A673 (cell line): Measurements from ENCODE around the gene VENTX. TPM values are rescaled to one million over a fixed set of nuclear protein-coding genes. Genes with fewer than 3 reads are reported as not detected.

ENCODE experiments used
- BruUV-seq: library from RNA; stranded (reverse); fragments of 400-500 nt; replicated peaks from 2 replicates; lab custom pipeline; 2021; lab: Mats Ljungman, UMichigan
- CTCF ChIA-PET: fragments of 300-600 bp; sonication (Branson Sonifier 250); formaldehyde crosslinking; loops from one replicate; lab custom pipeline; 2022; ENCODE audit warnings: antibody characterized with exemption; lab: Charles Lee
- POLR2A ChIA-PET: fragments of 300-600 bp; sonication (Branson Sonifier 250); formaldehyde crosslinking; loops from one replicate; lab custom pipeline; 2022; ENCODE audit warnings: antibody characterized with exemption; ENCODE audit not compliant: low non-redundant PET; lab: Charles Lee
- DNase-seq: peaks from one replicate; pipeline ENCODE4 v3.0.0-alpha.2; 2015; ENCODE audit warnings: low spot score
- H3K27ac ChIP-seq: fragments of 200-600 bp; sonication (generic); 2 replicates; pipeline ENCODE4 v1.5.1; 2016; ENCODE audit warnings: mixed run types, low read depth, mild to moderate bottlenecking, mixed read lengths, antibody characterized with exemption, low read length; ENCODE audit not compliant: poor library complexity, severe bottlenecking
- H3K27me3 ChIP-seq: fragments of 200-600 bp; sonication (generic); replicated peaks from 2 replicates; pipeline ENCODE4 v1.6.1; 2017; ENCODE audit warnings: mixed run types, low read depth, mild to moderate bottlenecking, mixed read lengths, antibody characterized with exemption, low read length; ENCODE audit not compliant: insufficient read depth, poor library complexity
- H3K36me3 ChIP-seq: fragments of 200-600 bp; sonication (generic); 2 replicates; pipeline ENCODE4 v1.6.1; 2016; ENCODE audit warnings: mixed run types, mild to moderate bottlenecking, mixed read lengths, antibody characterized with exemption, low read length; ENCODE audit not compliant: insufficient read depth, poor library complexity, severe bottlenecking
- H3K4me1 ChIP-seq: fragments of 200-600 bp; sonication (generic); 2 replicates; pipeline ENCODE4 v1.6.1; 2017; ENCODE audit warnings: mixed run types, mild to moderate bottlenecking, mixed read lengths, antibody characterized with exemption, low read length; ENCODE audit not compliant: insufficient read depth, poor library complexity, severe bottlenecking
- H3K4me3 ChIP-seq: fragments of 200-600 bp; sonication (generic); 2 replicates; pipeline ENCODE4 v1.5.1; 2016; ENCODE audit warnings: low read depth, mixed run types, mild to moderate bottlenecking, mixed read lengths, low read length; ENCODE audit not compliant: poor library complexity, severe bottlenecking
- H3K9me3 ChIP-seq: fragments of 200-600 bp; sonication (generic); 2 replicates; pipeline ENCODE4 v1.6.1; 2016; ENCODE audit warnings: mixed run types, low read depth, mild to moderate bottlenecking, mixed read lengths, antibody characterized with exemption, low read length; ENCODE audit not compliant: poor library complexity, severe bottlenecking
- CTCF ChIP-seq: fragments of 300-800, 200-600 bp; sonication (generic); conservative IDR thresholded peaks from 2 replicates; pipeline ENCODE4 v1.5.1; 2017; ENCODE audit warnings: low read depth, mild to moderate bottlenecking, antibody characterized with exemption, low read length, moderate library complexity, mixed read lengths
- EZH2 ChIP-seq: fragments of 200-600 bp; sonication (generic); IDR thresholded peaks from 2 replicates; pipeline ENCODE4 v1.6.1; 2017; ENCODE audit warnings: borderline replicate concordance, low read depth, mild to moderate bottlenecking, mixed read lengths, antibody characterized with exemption, low read length; ENCODE audit not compliant: poor library complexity, severe bottlenecking
- intact Hi-C: fragments of 100-400 bp; cut with micrococcal nuclease; formaldehyde crosslinking; loops from one replicate; pipeline ENCODE4 v1.10.0; 2022; ENCODE audit not compliant: unreplicated experiment
- total RNA-seq: library from RNA; stranded (reverse); gene quantifications from 2 replicates; pipeline ENCODE4 v1.2.3, GENCODE V29; 2021

The VENTX gene
- total RNA-seq, 1 experiment from 2014 or later = not detected

DNA sequence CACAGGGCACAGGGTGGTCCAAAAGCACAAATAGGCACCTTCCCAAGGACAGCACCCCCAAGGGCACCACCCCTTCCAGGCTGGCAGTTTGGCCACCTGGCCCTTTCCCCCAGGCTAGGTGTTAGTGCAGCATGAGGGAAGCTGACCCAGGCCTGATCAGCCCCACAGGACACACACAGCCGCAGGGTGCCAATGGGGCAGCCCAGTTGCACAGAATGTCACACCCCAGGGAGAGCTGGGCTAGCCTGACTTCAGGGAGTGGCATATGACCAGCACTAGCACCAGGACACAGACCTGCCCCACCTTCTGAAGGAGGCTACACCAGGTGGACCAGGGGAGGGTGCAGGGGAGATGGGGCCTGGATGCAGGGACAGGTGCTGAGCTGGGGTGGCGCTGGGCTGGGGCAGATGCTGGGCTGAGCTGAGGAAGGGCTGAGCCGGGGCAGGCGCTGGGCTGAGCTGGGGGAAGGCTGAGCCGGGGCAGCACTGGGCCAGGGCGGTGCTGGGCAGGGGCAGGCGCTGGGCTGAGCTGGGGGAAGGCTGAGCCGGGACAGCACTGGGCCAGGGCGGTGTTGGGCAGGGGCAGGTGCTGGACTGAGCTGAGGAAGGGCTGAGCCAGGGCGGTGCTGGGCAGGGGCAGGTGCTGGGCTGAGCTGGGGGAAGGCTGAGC, 42.9 kb downstream of the VENTX start:
- Histone ChIP-seq H3K27ac (no peak overlapping the region), H3K27me3 (peaks cover 11% of the 10 kb centered on the region), H3K9me3 (no peaks in the 10 kb centered on the region), H3K4me1 (no peaks in the 10 kb centered on the region), H3K36me3 (peaks cover 33% of the 10 kb centered on the region), H3K4me3 (no peak overlapping the region)
- intact Hi-C loops = no loop called here
- CTCF ChIA-PET = no interaction called here
- TF ChIP-seq EZH2 (no peak), CTCF (no peak)
- BruUV-seq = no TSS peak
- DNase-seq = no peak
- POLR2A ChIA-PET = no interaction called here

DNA sequence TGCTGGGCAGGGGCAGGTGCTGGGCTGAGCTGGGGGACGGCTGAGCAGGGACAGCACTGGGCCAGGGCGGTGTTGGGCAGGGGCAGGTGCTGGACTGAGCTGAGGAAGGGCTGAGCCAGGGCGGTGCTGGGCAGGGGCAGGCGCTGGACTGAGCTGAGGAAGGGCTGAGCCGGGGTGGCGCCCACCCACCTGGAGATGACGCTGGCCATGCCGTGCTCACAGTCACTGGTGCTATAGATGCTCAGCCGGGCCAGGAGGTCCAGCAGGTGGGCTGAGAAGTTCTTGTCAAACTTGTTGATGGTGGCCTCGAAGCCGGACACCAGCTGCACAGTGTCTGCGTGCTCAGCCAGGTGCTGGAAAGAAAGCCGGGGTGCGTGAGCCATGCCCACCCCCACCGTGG, 43.4 kb downstream of the VENTX start:
- Histone ChIP-seq H3K9me3 (no peaks in the 10 kb centered on the region), H3K4me1 (no peaks in the 10 kb centered on the region), H3K27me3 (peaks cover 6% of the 10 kb centered on the region), H3K27ac (no peak overlapping the region), H3K36me3 (peaks cover 33% of the 10 kb centered on the region), H3K4me3 (no peak overlapping the region)
- TF ChIP-seq EZH2 (no peak), CTCF (no peak)
- POLR2A ChIA-PET = no interaction called here
- CTCF ChIA-PET = no interaction called here
- intact Hi-C loops = no loop called here
- DNase-seq = no peak
- no TSS peak for BruUV-seq

DNA sequence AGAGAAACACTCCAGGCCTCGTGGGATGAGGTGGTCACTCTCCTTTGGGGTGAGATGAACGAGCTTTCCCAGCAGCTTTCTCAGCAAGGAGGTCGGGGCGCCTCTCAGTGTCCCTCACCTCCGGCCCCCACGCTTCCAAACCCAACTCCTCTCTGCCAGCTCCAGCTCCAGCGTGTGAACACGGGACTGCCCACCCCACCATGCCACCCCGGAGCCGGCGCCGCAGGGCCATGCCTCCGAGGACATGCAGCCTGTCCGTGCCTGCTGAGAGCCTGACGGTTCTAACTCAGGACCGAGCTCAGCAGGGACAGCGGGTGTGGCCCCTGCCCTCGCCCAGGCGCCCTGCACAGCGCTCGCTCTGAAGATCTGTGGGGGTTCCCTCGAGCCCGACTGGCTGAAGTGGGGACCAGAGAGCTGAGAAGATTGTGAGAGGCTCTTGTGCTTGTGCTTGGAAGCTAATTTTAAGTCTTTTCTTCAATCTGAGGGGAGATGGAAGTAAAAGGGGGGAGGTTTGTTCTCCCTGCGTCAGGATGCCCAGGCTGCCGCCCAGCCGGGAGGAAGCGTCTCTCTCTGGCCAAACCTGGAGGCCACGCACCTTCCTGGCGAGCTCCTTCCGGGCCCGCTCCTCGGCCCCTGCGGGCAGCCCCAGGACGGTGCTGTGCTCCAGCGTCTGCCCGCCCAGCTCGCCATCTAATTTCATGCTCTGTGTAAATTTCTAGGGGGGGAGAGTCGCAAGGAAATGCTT, 44.1 kb downstream of the VENTX start:
- BruUV-seq = no TSS peak
- Histone ChIP-seq H3K9me3 (no peaks in the 10 kb centered on the region), H3K27ac (no peak overlapping the region), H3K4me1 (no peaks in the 10 kb centered on the region), H3K36me3 (peaks cover 33% of the 10 kb centered on the region), H3K27me3 (no peaks in the 10 kb centered on the region), H3K4me3 (no peak overlapping the region)
- no peak for DNase-seq
- ChIA-PET POLR2A (no interaction called here), CTCF (no interaction called here)
- no peak for TF ChIP-seq CTCF
- TF ChIP-seq EZH2 = no peak
- intact Hi-C loops = no loop called here
